Breast epithelium (tissue), 3 donors: ENCODE data around the gene SIT1.

Experiments
- POLR2A ChIP-seq: fragments of 450-650 bp; IDR thresholded peaks from one replicate; pipeline ENCODE4 v1.6.1; 2016; ENCODE audit warnings: antibody characterized with exemption, mild to moderate bottlenecking, moderate library complexity
- POLR2AphosphoS5 ChIP-seq, 3 donors: sonication (generic); formaldehyde crosslinking; IDR thresholded peaks; one replicate each; pipeline ENCODE4 v1.6.1; 2017; ENCODE audit warnings: antibody characterized with exemption in 3 of 3
- TF ChIP-seq, protein P1 (sequence below), 3 donors: fragments of 450-650 bp; IDR thresholded peaks; one replicate each; pipeline ENCODE4 v1.5.1; 2016 to 2017; ENCODE audit warnings: antibody characterized with exemption in 3 of 3, mild to moderate bottlenecking in 3 of 3, moderate library complexity in 3 of 3

- TF ChIP-seq, protein P1, sequence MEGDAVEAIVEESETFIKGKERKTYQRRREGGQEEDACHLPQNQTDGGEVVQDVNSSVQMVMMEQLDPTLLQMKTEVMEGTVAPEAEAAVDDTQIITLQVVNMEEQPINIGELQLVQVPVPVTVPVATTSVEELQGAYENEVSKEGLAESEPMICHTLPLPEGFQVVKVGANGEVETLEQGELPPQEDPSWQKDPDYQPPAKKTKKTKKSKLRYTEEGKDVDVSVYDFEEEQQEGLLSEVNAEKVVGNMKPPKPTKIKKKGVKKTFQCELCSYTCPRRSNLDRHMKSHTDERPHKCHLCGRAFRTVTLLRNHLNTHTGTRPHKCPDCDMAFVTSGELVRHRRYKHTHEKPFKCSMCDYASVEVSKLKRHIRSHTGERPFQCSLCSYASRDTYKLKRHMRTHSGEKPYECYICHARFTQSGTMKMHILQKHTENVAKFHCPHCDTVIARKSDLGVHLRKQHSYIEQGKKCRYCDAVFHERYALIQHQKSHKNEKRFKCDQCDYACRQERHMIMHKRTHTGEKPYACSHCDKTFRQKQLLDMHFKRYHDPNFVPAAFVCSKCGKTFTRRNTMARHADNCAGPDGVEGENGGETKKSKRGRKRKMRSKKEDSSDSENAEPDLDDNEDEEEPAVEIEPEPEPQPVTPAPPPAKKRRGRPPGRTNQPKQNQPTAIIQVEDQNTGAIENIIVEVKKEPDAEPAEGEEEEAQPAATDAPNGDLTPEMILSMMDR (IDR thresholded peaks at IDR 0.05) = no peak
- no peak for TF ChIP-seq POLR2AphosphoS5 (IDR thresholded peaks at IDR 0.05)
- no peak for TF ChIP-seq POLR2A
These were observed 33.2 kb downstream of the SIT1 start for GRCh38 chr9:35617548-35617947.
